Measurements from ENCODE around the gene SMYD3.

The SMYD3 gene

DNA sequence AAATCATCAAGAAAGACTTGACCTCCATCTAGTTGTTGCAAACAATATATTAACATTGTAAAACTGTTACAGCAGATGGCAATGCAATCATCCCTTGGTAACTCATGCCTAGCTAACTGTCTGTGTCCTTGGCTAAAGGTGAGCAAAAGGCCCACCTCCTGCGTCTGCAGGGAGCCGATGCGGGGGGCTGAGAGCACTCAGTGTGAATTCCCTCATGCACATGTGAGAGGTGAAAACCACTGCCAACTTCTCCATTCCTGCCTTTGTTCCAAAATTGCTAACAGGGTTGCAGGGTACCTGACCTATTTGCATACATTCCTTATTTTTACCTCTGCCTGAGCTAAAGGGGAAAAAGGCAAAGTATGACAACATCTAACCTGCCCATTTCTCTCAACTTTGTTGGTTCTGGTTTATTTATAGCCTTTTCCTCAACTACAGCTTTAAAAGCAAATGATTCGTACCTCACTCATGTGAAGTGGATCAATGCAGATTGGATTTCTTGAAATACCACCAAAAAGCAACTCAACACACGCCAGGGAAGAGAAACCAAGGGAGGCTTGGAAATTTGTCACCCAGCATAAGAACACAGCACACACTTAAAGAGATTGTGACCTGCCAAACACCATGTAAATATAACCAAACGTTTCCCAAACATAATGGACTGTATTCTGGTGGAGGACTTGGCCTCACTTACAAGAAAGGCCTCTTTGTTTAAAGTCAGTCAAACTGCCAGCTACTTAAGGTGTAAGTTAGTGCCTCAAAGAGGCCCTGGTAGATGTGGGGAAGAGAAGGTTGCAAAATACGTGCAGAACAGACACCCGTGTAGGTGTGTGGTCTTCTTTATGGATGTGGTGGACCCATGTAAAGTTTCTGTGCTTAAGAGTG is 651.0 kb downstream of the SMYD3 start:
- H3K4me2 ChIP-seq (ENCODE audit: insufficient read depth, low read length) = no peak overlapping the region
- peaks cover 16% of the 10 kb centered on the region; the same call in 1 of the 2 replicates for H3K36me3 ChIP-seq (ENCODE audit: insufficient read depth, low read length)
- no peaks in the 10 kb centered on the region for H4K20me1 ChIP-seq (ENCODE audit: insufficient read depth, low read length)
- H3K4me1 ChIP-seq (ENCODE audit: insufficient read depth, low read length) = no peaks in the 10 kb centered on the region
- DNase-seq (no peak), ATAC-seq (ENCODE audit: insufficient read depth, low read depth) (no peak)
- no peaks in the 10 kb centered on the region for H3K9me3 ChIP-seq (ENCODE audit: insufficient read depth, low read length, severe bottlenecking)
- H3K9ac ChIP-seq (ENCODE audit: low read depth, low read length) = no peak overlapping the region
- TF ChIP-seq, protein P1, sequence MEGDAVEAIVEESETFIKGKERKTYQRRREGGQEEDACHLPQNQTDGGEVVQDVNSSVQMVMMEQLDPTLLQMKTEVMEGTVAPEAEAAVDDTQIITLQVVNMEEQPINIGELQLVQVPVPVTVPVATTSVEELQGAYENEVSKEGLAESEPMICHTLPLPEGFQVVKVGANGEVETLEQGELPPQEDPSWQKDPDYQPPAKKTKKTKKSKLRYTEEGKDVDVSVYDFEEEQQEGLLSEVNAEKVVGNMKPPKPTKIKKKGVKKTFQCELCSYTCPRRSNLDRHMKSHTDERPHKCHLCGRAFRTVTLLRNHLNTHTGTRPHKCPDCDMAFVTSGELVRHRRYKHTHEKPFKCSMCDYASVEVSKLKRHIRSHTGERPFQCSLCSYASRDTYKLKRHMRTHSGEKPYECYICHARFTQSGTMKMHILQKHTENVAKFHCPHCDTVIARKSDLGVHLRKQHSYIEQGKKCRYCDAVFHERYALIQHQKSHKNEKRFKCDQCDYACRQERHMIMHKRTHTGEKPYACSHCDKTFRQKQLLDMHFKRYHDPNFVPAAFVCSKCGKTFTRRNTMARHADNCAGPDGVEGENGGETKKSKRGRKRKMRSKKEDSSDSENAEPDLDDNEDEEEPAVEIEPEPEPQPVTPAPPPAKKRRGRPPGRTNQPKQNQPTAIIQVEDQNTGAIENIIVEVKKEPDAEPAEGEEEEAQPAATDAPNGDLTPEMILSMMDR (IDR thresholded peaks at IDR 0.05; ENCODE audit: borderline replicate concordance, extremely low read depth, low read length, poor library complexity, severe bottlenecking) = no peak
- no peak for TF ChIP-seq EZH2 (IDR thresholded peaks at IDR 0.05; ENCODE audit: borderline replicate concordance, low read depth, low read length, severe bottlenecking)
- no peak overlapping the region for H3K4me3 ChIP-seq (ENCODE audit: low read depth in 1 of 2, low read length in 2 of 2)
- H3K27ac ChIP-seq (ENCODE audit: low read length) = no peak overlapping the region
- no peaks in the 10 kb centered on the region for H3K27me3 ChIP-seq (ENCODE audit: insufficient read depth, low read length, poor library complexity)
- H2AFZ ChIP-seq (ENCODE audit: low read depth, low read length) = no peak overlapping the region
- H3K79me2 ChIP-seq (ENCODE audit: insufficient read depth, low read length) = no peaks in the 10 kb centered on the region

DNA sequence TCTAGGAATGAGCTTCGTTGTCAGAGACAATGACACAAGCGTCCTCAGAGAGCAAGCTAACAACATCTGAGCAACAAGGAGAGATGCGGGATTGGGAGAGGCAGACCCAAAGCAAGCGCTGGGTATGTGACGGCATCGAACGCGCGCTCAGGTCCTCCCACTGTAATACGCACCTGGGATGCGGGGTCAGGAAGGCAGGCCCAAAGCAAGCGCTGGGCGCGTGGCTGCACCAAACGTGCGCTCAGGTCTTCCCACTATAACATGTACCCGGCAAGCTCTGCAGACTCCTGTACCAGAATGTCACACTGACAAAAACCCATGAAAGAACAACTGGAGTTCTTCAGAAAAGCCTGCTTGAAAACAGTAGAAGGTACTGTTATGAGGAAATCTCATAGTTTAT is 653.8 kb downstream of the SMYD3 start:
- no peak overlapping the region for H3K9ac ChIP-seq (ENCODE audit: low read depth, low read length)
- H4K20me1 ChIP-seq (ENCODE audit: insufficient read depth, low read length) = no peaks in the 10 kb centered on the region
- H3K4me1 ChIP-seq (ENCODE audit: insufficient read depth, low read length) = no peaks in the 10 kb centered on the region
- no peak overlapping the region for H3K27ac ChIP-seq (ENCODE audit: low read length)
- no peak overlapping the region for H2AFZ ChIP-seq (ENCODE audit: low read depth, low read length)
- H3K4me2 ChIP-seq (ENCODE audit: insufficient read depth, low read length) = no peak overlapping the region
- H3K4me3 ChIP-seq (ENCODE audit: low read depth in 1 of 2, low read length in 2 of 2) = no peak overlapping the region
- TF ChIP-seq, protein P1 (IDR thresholded peaks at IDR 0.05; ENCODE audit: borderline replicate concordance, extremely low read depth, low read length, poor library complexity, severe bottlenecking) = no peak
- no peak for TF ChIP-seq EZH2 (IDR thresholded peaks at IDR 0.05; ENCODE audit: borderline replicate concordance, low read depth, low read length, severe bottlenecking)
- no peaks in the 10 kb centered on the region for H3K79me2 ChIP-seq (ENCODE audit: insufficient read depth, low read length)
- no peak for DNase-seq
- H3K36me3 ChIP-seq (ENCODE audit: insufficient read depth, low read length) = peaks cover 16% of the 10 kb centered on the region
- peaks cover 5% of the 10 kb centered on the region for H3K9me3 ChIP-seq (ENCODE audit: insufficient read depth, low read length, severe bottlenecking)
- H3K27me3 ChIP-seq (ENCODE audit: insufficient read depth, low read length, poor library complexity) = no peaks in the 10 kb centered on the region
- ATAC-seq (ENCODE audit: insufficient read depth, low read depth) = no peak

DNA sequence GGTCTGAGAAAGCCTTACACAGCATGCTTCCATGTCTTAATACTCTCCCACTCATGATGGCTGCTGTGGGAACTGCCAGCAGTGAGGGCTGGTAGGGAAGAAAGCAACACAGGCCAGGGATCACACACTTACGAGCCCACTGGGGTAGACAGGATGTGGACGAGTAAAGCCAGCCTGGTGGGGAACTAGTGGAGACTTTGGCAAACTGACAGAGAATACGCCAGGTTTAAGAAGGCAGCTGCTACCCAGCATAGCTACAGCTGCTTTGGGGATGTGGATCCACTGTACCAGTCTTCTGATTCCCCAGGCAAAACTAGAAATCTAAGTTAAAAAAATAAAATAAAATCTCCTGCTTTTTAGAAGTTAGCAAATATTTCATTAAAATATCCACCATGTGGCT is 664.0 kb downstream of the SMYD3 start:
- no peak overlapping the region for H2AFZ ChIP-seq (ENCODE audit: low read depth, low read length)
- TF ChIP-seq EZH2 (IDR thresholded peaks at IDR 0.05; ENCODE audit: borderline replicate concordance, low read depth, low read length, severe bottlenecking) = no peak
- TF ChIP-seq, protein P1 (IDR thresholded peaks at IDR 0.05; ENCODE audit: borderline replicate concordance, extremely low read depth, low read length, poor library complexity, severe bottlenecking) = no peak
- H3K4me3 ChIP-seq (ENCODE audit: low read depth in 1 of 2, low read length in 2 of 2) = no peak overlapping the region
- DNase-seq = no peak
- no peak overlapping the region for H3K27ac ChIP-seq (ENCODE audit: low read length)
- peaks cover 5% of the 10 kb centered on the region for H3K9me3 ChIP-seq (ENCODE audit: insufficient read depth, low read length, severe bottlenecking)
- H3K4me2 ChIP-seq (ENCODE audit: insufficient read depth, low read length) = no peak overlapping the region
- ATAC-seq (ENCODE audit: insufficient read depth, low read depth) = peak; percentile 58
- no peak overlapping the region for H3K9ac ChIP-seq (ENCODE audit: low read depth, low read length)
- peaks cover 6% of the 10 kb centered on the region for H3K36me3 ChIP-seq (ENCODE audit: insufficient read depth, low read length)
- H3K4me1 ChIP-seq (ENCODE audit: insufficient read depth, low read length) = no peaks in the 10 kb centered on the region
- no peaks in the 10 kb centered on the region for H3K27me3 ChIP-seq (ENCODE audit: insufficient read depth, low read length, poor library complexity)
- no peaks in the 10 kb centered on the region for H3K79me2 ChIP-seq (ENCODE audit: insufficient read depth, low read length)
- H4K20me1 ChIP-seq (ENCODE audit: insufficient read depth, low read length) = no peaks in the 10 kb centered on the region

Data from DND-41 (cell line).